NCI-H226 (cell line): ENCODE measurements around the gene AK3.
"Not testable (repeated sequence)": the region's sequence is repeated elsewhere in the genome, so short reads cannot be mapped to it uniquely, and the experiment has no call there.

Source experiments
- DNase-seq: peaks from one replicate; pipeline ENCODE4 v3.0.0-alpha.2; 2015

Gene AK3

GRCh38 chr9:4662989-4663792, 77.8 kb downstream of the AK3 start:
- no peak for DNase-seq

GRCh38 chr9:4662108-4662988, 78.7 kb downstream of the AK3 start, which contains the start of gene PLPP6:
Gene PLPP6 (plus strand): TSS chr9:4662294. CDS start chr9:4662376, 82 bp downstream.
- DNase-seq, result peak; percentile 89

GRCh38 chr9:4661611-4662010, 79.4 kb downstream of the AK3 start:
- peak; percentile 72 for DNase-seq

- peak; percentile 65 for DNase-seq
These were observed 79.8 kb downstream of the AK3 start for GRCh38 chr9:4661165-4661564.

GRCh38 chr9:4660665-4661064, 80.3 kb downstream of the AK3 start:
- not testable (repeated sequence) for DNase-seq
